GM19351 (cell line): ENCODE measurements around the gene WHRN.

Source experiments
- ATAC-seq: cut with Tn5 transposase; IDR thresholded peaks from one replicate; pipeline ENCODE4 v1.9.1; 2021; ENCODE audit warnings: mild to moderate bottlenecking, moderate library complexity; ENCODE audit not compliant: unreplicated experiment

WHRN gene

DNA sequence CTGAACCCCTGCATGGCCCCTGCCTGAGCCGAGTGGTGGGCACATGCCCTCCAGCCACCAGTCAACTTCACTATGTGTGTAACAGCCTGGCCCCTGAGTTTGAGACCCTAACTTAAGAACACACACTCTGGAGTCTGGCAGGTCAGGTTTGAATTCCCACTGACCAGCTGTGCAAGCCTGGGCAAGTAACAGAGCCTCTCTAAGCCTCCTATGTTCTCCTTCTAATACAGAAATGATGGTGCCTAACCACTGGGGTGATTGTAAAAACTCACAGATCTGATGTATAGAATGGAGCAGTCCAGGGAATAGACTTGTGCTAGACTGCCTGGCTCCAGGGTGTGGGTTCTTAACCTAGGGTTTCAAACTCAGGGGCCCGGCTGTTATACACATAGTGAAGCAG is 100.7 kb downstream of the WHRN start:
- ATAC-seq = no peak

- no peak for ATAC-seq
Measured at GRCh38 chr9:114403153-114403756, 102.0 kb downstream of the WHRN start.

DNA sequence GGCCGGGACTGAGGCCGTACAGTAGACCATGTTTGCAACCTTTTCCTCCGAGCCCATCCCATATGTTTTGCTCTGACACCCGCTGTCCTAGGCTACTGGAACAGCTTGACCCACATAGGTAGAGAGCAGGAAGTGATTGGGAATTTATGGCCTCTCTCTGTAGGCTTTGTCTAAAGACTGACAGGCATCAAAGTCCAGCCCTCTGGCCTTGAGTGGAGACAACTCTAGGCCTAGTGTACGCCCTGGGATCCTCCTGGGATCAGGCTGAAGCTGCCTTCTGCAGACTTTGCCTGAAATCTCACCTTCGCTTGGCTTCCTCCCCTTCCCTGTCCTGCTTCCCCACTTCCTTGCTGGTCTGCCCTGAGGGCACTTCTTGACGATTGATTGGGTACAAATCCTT is 103.9 kb downstream of the WHRN start:
- no peak for ATAC-seq

GRCh38 chr9:114400772-114401171 is 104.5 kb downstream of the WHRN start:
- no peak for ATAC-seq

DNA sequence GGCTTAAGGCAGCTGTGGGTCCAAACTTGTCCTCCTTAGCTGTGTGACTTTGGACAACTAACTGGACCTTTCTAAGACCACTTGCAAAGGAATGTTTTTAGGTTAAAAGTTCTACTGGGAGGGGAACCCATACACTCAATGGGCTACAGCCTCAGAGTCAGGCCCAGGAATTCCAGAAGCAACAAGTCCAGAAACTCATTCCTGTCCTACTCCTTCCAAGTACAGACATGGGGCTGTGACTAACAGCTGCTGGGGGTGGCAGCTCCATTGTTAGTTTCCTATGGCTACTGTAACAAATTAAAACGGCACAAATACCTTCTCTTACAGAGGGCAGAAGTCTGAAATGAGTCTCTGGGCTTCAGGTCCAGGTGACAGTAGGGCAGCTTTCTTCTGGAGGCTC is 105.1 kb downstream of the WHRN start:
- no peak for ATAC-seq

DNA sequence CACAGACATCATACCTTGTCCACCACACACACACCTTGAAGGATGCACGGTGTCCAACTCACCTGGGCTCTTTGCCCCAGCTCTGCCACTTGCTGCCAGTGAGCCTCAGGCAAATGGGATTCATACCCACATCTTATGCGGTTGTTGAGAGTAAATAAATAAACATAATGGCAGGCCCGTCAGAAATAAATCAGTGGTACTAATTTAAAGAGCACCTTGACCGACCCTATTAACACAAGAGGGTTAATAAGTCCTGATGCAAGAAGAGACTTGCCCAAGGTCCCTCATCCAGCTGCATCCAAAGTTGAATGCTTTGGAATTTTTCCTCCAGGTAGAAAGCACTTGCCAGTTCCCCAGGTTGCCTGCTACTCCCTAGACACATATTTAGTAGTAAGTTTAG is 105.9 kb downstream of the WHRN start:
- no peak for ATAC-seq

DNA sequence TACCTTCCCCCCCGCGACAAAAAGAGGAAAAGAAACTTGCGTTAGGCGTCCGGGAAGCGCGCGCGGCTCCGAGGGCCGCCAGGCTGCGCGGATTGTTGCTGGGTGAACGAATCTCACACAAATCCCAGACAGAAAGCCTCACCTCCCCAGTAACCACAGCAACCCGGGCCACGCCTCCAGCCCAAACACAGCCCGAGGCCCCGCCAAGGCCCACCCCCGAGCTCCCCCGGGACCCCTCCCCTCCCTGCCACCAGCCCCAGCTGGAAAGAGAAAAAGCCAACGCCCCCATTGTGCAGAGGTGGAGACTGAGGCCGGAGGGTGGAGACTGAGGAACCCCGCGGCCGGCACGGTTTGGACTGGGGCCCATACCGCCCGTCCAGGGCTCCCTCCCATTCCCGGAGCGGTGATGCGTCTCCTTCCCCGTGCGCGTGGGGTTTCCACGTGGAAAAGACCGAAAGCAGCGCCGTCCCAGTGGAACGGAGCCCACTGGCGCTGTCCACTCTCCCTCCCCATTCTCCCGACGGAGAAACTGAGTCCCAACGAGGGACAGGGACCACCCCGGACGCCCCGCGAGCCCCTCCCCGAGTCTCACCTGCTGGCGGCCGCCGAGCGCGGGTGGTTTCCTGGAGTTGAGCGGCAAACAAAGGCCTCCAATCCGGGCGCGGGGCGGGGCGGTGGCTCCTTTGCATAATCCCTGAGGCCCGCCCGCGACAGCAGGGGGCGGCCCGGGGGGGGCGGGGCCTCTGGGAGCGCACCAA is 107.2 kb downstream of the WHRN start:
- ATAC-seq = peak; percentile 74

DNA sequence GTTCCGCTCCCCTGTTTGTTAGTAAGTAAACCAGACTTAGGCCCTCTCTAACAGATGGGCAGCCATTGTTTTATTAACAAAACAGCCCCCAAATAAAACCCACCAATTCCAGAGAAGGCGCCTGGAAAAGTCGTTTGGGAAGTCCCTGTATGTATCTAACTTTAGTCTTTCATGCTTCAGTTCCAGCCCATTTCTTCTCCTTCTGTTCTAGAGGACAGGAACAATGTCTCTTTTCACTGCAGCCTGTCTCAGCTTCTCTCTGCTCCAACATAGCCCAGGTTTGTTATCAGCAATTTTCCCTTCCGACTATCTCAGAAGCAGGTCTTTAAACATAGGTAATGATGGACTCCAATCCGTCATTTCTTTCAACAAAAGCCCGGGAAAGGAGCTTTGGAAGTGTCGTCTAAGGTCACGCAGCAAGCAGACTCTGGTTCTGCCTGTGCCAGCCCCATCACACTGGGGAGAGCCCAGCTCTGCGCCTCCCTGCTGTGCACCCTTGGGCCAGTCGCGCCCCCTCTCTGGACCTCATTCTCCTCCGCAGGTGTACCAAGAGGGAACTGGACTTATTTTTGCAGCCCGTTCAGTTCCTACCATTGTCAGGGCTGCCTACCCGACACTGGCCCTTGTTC is 107.9 kb downstream of the WHRN start:
- no peak for ATAC-seq

DNA sequence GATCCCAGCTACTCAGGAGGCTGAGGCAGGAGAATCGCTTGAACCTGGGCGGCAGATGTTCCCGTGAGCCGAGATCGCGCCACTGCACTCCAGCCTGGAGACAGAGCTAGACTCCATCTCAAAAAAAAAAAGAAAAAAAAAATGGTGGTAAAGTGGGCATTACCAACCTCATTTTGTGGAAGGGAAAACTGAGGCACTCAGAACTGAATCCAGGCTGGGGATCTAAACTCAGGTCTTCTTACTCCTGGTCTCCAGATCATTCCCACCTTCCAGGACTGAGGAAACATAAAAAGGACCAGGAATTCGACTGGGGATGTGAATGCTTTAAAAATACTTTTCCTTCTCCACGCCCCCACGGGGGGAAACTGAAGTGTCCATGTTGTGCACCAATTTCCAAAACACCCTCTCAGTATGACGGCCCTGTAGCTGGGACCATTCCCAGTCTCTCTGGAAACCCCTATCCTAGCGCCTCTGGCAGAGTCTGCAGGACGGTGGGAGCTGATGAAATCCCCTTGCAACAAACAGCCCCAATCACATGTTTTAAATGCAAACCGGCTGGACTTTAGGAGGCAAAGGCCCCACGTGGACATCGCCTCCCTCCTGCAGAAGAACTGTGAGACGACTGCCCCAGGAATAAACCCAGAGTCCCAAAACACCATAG is 108.6 kb downstream of the WHRN start:
- no peak for ATAC-seq

DNA sequence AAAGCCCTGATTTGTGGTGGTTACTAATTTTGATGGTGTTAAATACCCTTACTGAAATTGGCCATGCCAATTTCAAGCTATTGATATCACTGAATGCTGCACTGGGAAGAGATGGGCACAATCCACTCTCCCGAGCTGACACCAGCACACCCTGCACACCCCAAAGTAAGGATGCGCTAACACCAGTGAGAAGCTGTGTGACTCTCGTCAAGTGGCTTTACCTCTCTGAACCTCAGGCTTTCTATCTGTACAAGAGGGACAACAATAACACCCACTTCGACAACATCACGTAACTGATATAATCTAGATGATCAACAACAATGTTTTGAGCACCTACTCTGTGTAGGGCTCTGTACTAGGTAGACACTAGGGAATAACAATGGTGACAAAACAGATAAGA is 109.5 kb downstream of the WHRN start:
- ATAC-seq = no peak

DNA sequence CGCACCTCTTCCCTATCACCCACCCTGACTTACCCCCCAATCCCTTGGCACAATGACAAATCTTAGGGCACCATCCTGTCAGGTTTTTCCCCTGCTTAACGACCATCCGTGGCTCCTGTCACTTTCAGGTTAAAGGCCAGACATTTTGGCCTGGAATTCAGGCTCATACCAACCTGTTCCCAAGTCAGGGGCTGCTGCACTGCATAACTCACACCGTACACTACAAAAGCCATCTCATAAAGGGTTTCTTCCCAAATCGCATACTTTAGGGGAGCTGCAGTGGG is 110.0 kb downstream of the WHRN start:
- no peak for ATAC-seq

DNA sequence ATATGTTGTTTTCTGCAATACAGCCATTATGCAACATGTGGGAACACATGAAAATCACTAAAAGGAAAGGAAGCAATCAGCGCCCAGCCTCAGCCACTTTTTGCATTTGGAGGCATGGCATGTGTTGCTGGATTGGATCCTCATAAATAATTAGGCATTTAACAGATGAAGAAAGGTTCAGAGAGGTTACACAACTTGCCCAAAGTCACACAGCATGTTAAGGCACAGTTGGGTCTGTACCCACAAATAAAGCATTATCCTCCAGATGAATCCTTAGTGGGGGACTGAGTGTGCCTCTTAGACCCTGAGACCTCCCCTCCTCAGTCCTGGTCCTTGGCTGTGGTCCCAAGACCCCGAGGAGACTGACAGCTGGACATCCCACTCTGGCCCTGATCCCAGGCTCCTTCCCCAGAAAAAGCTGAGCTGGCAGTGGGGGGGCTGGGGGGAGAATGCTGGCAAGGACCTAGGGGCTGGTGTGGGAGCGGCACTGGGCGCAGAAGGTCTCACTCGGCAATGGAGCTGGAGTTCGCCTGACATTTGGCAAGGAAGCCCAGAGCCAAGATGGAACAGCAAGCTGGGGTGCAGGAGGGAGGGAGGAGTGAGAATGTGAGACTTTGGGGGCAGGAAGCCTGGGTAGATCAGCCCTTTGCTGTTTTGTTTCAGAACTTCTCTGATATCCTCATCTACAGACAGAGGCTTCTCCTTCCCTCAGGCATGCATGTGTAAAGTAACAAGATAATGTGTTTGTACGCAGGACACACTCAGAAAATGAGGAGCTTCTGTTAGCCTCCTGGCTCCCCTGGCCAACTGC is 110.5 kb downstream of the WHRN start:
- ATAC-seq = no peak

- no peak for ATAC-seq
Measured at GRCh38 chr9:114392749-114393112, 112.5 kb downstream of the WHRN start.

DNA sequence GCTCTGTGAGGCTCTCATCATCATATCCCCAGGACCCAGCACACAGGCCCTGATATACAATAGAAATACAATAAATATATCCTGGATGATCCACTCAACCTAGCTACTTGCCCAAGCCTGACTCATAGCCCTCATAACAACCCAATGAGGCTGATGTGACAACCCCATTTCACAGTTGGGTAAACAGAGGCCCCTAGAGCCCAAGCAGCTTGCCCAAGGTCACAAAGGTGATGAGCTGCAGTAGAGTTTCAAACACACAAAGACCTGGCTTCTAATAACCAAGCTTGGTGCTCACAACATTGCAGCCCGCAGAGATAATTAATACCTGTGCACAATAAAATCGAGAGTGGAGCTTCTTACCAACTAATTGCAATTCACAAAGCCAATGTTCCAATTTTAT is 114.3 kb downstream of the WHRN start:
- no peak for ATAC-seq

GRCh38 chr9:114389612-114390368 is 115.5 kb downstream of the WHRN start:
- ATAC-seq = no peak

DNA sequence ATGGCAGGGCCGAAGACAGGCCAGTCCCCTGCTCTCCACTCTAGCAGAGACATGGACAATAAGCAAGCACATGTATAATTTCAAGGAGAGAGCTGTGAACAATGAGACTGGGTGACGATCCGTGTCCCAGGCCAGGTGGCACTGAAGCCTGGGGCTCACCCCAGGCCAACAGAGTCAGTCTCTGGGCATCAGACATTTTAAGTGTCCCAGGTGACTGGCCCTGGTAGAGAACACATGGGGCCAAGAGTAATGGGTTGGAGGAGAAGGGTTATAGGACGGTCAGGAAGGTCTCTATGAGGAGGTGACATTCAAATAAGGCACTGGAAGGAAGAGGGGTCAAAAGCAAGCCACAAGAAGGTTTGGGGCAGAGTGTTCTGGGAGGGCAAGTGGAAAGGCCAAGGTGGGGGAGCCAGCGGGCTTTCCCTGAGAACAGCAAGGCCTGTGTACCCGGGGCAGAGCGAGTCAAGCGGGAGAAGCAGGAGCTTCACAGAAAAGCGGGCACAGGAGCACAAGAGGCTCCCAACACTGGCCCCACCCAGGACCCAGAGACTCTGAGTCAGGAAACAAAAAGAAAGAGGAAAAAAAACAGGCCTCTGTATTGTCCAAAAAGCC is 116.4 kb downstream of the WHRN start:
- ATAC-seq = no peak

DNA sequence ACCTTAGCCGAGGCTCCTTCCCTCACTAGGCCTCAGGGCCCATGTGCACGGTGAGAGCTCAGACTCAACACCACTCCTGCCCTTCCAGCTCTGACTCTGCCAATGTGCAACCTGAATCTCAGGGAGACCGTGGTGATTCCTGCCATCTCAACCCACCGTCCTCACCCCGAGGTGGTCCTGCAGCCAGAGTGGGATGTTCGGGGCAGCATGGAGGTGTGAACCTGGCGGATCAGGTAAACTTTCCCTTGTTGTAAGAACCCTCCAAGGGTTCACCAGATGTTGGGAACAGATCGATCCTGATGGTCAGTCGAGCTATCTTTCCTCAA is 117.0 kb downstream of the WHRN start:
- no peak for ATAC-seq

- peak; percentile 32 for ATAC-seq
Measured at GRCh38 chr9:114387680-114388356, 117.5 kb downstream of the WHRN start, which contains the start of gene AKNA. TSS of gene AKNA (minus strand) at chr9:114387982. CDS start at chr9:114381333, 6,649 bp downstream.

DNA sequence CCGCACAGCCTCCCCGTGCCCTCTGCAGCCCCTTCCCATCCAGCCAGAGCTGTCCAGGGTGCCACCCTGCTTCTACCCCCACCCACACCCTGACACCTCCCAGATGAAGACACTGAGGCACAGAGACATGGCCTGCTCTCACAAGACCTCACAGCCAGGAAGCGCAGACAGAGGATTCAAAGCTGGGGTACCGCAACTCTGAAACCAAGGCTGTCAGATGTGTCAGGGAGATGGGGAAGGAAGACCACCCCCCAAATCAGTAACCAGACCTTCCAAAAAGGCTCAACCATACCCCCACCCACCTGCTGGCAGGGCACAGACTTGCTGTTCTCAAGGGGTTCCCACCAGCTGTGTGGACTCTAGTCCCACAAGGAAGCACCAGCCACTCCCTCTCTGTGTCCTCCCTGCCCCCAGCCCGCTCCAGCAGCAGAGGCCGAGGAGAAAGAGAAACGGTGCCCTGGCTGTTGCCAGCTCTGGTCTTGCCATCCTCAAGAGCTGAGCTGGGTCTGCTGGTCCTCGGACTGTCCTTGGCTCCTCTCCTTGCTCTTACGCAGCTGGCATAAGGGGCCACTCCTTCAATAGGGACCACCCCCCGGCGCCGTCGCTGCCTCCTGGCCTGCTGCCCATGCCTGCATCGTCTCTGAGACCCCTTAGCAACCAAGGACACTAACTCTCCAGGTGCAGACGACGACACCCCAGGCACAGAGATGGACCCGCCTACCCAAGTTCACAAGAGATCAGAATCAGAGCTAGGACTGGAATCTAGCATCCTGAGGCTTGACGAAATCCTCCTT is 118.2 kb downstream of the WHRN start:
- ATAC-seq = no peak
